ENCODE measurements around the gene KDM4C. TPM values are rescaled to one million over a fixed set of nuclear protein-coding genes. Genes with fewer than 3 reads are reported as not detected.

Gene KDM4C
- total RNA-seq, 1 experiment from 2014 or later = 16.2 TPM

GRCh38 chr9:7130266-7130820 lies 372.6 kb downstream of the KDM4C start:
- H3K9me3 Mint-ChIP-seq (ENCODE audit: low read depth, unreplicated experiment) = no peaks in the 10 kb centered on the region
- no peaks in the 10 kb centered on the region for H3K4me1 Mint-ChIP-seq (ENCODE audit: low read depth, unreplicated experiment)
- H3K27ac Mint-ChIP-seq (ENCODE audit: unreplicated experiment) = no peak overlapping the region
- H3K36me3 Mint-ChIP-seq (ENCODE audit: insufficient read depth, unreplicated experiment) = no peaks in the 10 kb centered on the region
- no peaks in the 10 kb centered on the region for H3K27me3 Mint-ChIP-seq (ENCODE audit: unreplicated experiment)
- BruUV-seq (replicated peaks) = no TSS peak
- CTCF ChIA-PET = no interaction called here
- DNase-seq = no peak
- no peak for TF ChIP-seq CTCF (IDR thresholded peaks at IDR 0.05; ENCODE audit: unreplicated experiment)
- intact Hi-C loops (cut with micrococcal nuclease; ENCODE audit: unreplicated experiment) = no loop called here
- no peak overlapping the region for H3K4me3 Mint-ChIP-seq (ENCODE audit: low read depth, unreplicated experiment)

DNA sequence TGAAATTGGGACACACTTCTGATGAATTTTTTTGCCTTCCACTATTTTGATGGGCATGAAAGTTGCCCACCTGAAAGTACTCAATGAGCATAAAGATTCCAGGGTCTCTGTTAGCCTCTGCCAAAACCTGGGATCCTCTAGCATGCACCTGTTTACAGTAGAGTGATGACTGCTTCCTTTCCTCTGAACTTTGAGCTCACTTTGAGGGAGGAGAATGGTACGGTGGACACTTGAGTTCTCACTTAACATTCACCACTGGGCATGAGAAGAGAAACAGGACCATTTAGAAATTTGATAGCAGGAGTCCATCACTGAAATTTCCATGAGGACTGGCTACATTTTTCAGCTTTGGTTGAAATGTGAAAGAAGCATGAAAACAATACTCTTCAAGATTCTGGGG lies 374.8 kb downstream of the KDM4C start:
- H3K36me3 Mint-ChIP-seq (ENCODE audit: insufficient read depth, unreplicated experiment) = no peaks in the 10 kb centered on the region
- CTCF ChIA-PET = no interaction called here
- H3K27ac Mint-ChIP-seq (ENCODE audit: unreplicated experiment) = no peak overlapping the region
- DNase-seq = no peak
- H3K4me1 Mint-ChIP-seq (ENCODE audit: low read depth, unreplicated experiment) = no peaks in the 10 kb centered on the region
- no TSS peak for BruUV-seq (replicated peaks)
- no peak overlapping the region for H3K4me3 Mint-ChIP-seq (ENCODE audit: low read depth, unreplicated experiment)
- no peaks in the 10 kb centered on the region for H3K27me3 Mint-ChIP-seq (ENCODE audit: unreplicated experiment)
- no peak for TF ChIP-seq CTCF (IDR thresholded peaks at IDR 0.05; ENCODE audit: unreplicated experiment)
- intact Hi-C loops (cut with micrococcal nuclease; ENCODE audit: unreplicated experiment) = no loop called here
- no peaks in the 10 kb centered on the region for H3K9me3 Mint-ChIP-seq (ENCODE audit: low read depth, unreplicated experiment)

GRCh38 chr9:7135735-7136134 lies 378.0 kb downstream of the KDM4C start:
- TF ChIP-seq CTCF (IDR thresholded peaks at IDR 0.05; ENCODE audit: unreplicated experiment) = no peak
- CTCF ChIA-PET = no interaction called here
- Mint-ChIP-seq H3K27me3 (ENCODE audit: unreplicated experiment) (no peaks in the 10 kb centered on the region), H3K36me3 (ENCODE audit: insufficient read depth, unreplicated experiment) (no peaks in the 10 kb centered on the region), H3K27ac (ENCODE audit: unreplicated experiment) (no peak overlapping the region), H3K9me3 (ENCODE audit: low read depth, unreplicated experiment) (no peaks in the 10 kb centered on the region), H3K4me3 (ENCODE audit: low read depth, unreplicated experiment) (no peak overlapping the region), H3K4me1 (ENCODE audit: low read depth, unreplicated experiment) (no peaks in the 10 kb centered on the region)
- intact Hi-C loops (cut with micrococcal nuclease; ENCODE audit: unreplicated experiment) = no loop called here
- DNase-seq = no peak
- no TSS peak for BruUV-seq (replicated peaks)

GRCh38 chr9:7137040-7137439 lies 379.3 kb downstream of the KDM4C start:
- Mint-ChIP-seq H3K27me3 (ENCODE audit: unreplicated experiment) (no peaks in the 10 kb centered on the region), H3K4me1 (ENCODE audit: low read depth, unreplicated experiment) (no peaks in the 10 kb centered on the region), H3K9me3 (ENCODE audit: low read depth, unreplicated experiment) (no peaks in the 10 kb centered on the region), H3K27ac (ENCODE audit: unreplicated experiment) (no peak overlapping the region), H3K4me3 (ENCODE audit: low read depth, unreplicated experiment) (no peak overlapping the region), H3K36me3 (ENCODE audit: insufficient read depth, unreplicated experiment) (no peaks in the 10 kb centered on the region)
- intact Hi-C loops (cut with micrococcal nuclease; ENCODE audit: unreplicated experiment) = no loop called here
- TF ChIP-seq CTCF (IDR thresholded peaks at IDR 0.05; ENCODE audit: unreplicated experiment) = no peak
- CTCF ChIA-PET = no interaction called here
- no peak for DNase-seq
- BruUV-seq (replicated peaks) = no TSS peak
